ENCODE measurements around the gene BCL2L2.
"Not testable (repeated sequence)": the region's sequence is repeated elsewhere in the genome, so short reads cannot be mapped to it uniquely, and the experiment has no call there.

BCL2L2 gene

DNA sequence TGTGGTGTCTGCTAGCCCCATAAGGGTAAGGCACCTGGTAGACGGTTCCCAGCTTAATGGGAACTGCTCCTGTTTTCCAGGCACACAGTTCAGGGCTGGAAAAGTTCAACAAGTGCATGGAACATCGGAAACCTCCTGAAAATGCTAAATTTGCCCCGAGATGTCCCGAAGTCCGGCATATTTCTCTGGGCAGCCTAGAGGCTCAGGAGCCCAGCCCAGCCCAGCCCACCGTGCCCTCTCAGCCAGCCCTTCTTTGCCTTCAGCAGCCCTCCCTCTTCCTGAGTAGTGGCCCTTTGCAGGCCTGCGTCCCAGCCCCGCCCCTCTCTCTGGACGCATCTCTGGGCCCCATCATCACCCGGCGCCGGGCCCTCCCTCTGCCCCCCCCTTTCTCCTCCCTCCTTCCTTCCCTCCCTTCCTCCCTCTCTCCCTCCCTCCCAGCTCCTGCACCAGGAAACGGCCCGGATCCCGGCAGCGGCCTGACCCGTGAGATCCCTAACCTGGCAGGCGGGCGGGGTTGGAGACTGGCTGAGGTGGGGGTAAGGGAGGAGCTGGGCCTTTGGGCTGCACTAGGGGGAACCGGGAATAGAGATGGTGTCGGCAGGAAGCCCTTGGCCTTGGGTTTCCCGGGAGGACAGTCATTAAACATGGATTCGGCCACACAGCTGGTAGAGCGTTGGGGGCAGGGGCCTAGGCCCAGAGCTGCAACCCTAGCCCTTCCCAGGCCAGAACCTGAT is at the start of gene BCL2L2:
BCL2L2 (plus strand) TSS at position 422 of the 734 bp plus-strand sequence. CDS start 935 bp downstream, outside the sequence.
- peak; percentile 94 for DNase-seq

- no peak for DNase-seq
Observed at GRCh38 chr14:23258256-23258655, 48.4 kb upstream of the BCL2L2 start.

GRCh38 chr14:23259426-23259825 is 47.2 kb upstream of the BCL2L2 start:
- DNase-seq: no peak

DNA sequence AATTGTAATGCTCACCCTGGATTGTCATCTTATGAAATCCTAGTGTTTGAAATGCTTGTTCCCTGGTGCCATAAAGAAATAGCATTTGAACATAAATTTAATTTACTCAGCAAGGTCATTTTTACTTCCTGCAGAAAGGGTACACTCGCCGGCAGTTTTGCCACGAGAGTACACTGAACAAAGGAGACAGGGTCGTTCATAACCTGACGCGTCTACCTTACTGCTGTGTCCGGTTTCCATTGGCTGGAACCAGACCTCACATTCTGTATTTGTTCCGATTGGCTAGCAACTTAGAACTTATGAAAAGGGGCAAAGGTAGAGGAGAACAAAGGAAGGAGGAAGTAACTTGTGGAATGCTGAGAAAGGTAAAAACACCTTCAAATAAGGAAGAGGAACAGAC is 45.8 kb upstream of the BCL2L2 start:
- DNase-seq: not testable (repeated sequence)

DNA sequence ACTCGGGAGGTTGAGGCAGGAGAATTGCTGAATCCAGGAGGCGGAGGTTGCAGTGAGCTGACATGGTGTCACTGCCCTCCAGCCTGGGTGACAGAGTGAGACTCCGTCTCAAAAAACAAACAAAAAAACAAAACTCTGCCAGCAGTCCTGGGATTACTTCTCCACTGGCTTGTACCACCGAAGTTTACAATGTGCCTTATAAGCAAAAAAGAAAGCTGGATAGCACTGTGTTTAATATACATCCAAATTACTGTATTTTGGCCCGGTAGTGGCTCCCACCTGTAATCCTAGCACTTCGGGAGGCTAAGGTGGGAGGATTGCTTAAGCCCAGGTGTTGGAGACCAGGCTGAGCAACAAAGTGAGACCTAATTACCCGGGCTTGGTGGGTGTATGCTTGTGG is 37.4 kb upstream of the BCL2L2 start:
- DNase-seq: no peak

DNA sequence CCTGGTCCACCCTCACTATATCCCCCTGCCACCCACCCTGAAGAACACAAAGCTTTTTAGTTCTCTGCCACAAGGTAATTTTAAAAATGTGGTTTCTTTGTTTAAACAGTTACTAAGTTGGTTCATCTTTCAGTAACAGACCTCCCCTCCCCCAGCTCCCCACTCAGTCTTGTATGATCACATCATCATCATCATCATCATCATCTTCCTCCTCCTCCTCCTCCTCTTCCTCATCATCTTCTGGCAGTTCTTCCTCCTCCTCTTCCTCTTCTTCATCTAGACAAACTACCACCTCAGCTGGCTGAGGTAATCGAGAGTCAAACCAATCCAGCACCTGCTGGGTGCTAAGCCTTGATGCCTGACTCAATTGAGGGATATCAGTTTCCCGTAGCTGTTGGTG is 31.2 kb upstream of the BCL2L2 start:
- no peak for DNase-seq

DNA sequence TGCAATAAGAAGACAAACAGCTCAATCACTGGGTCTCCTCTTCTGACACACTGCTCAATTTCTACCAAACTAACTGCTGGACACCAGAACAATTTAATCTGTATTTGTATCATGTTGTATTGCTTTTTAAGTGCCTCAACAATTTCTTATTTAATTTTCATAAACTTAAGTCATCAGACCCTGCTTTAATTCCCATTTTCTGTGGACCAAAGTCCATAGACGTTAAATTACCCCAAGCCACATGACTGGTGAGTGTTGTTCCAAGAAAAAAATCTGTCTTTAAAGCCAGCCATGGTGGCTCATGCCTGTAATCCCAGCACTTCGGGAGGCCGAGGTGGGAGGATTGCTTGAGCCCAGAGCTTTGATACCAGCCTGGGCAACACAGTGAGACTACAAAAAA is 29.4 kb upstream of the BCL2L2 start:
- DNase-seq: no peak

DNA sequence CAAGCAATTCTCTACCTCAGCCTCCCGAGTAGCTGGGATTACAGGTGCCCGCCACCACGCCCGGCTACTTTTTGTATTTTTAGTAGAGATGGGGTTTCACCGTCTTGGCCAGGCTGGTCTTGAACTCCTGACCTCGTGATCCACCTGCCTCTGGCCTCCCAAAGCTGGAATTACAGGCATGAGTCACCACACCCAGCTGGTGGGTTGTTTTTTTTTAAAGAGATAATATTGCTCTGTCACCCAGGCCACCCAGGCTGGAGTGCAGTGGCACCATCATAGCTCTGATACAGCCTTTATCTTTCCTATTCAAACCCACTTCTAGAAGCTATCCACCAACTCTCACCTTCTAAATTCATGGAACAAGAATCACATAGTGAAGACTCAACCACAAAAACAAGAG is 28.7 kb upstream of the BCL2L2 start:
- peak; percentile 6 for DNase-seq

- no peak for DNase-seq
Observed at GRCh38 chr14:23281247-23281646, 25.4 kb upstream of the BCL2L2 start.

DNA sequence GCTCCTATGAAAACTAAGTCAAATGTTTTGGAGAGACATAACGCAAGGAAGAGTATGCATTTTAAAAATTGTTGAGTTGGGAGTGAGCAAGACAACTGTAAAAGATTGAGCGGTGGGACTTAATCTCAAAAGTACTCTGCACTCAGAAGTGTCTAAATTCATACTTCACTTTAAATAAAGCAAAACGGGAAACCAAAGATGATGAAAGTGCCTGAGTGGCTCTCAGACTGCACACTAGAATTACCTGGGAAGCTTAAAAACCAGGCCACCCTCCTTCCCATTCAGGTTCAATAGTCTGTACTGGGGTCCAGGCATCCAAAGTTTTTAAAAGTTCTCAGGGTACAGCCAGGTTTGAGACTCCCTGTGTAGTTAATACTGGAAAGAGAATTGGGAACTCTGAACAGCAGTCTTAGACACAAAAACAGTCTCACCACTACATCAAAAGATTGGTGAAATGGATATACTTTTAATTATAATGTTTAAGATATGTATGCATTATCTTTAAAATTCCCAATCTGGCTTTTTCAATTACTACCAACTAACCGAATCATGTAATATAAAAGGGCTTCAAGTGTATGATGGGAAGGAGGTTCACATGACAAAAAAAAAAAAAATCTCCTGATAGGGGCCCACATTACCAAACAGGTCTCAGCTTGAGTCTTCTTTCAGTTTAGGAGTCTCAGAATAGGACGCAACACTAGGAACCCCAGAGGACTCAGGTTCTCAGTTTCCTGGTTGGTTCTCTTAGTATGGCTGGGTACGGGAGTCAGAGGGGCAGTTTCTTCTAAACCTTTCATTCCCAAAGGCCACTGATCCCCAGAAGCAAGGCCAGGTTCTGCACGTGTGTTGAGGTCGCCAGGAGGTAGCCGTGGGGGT is 21.7 kb upstream of the BCL2L2 start:
- DNase-seq: peak; percentile 27

DNA sequence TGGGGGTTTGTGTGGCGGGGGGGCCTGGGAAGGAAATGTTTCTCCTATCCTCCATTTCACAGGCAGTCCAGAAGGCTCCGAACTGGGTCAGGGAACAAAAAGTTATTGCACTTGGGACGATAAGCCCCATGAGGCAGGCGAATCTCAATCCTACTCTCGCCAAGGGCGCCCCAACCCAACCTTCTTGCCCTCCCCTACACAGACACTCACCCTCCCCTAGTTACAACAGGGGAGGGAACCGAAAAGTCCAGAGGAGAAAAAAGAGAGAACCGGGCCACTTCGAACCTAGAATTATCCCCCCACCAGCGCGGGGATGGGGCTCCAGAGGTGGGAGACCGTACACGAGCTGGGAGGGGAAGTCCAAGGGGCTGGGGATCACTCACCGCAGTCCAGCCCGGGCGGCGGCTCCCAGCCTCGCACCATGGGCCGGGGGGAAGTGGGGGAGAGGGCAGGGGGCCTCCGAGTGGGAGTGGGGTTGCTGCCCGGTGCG is 21.1 kb upstream of the BCL2L2 start:
- DNase-seq: no peak

GRCh38 chr14:23286020-23286901 is 20.4 kb upstream of the BCL2L2 start, which contains the start of gene HOMEZ:
TSS of gene HOMEZ (minus strand) at chr14:23286132. CDS start at chr14:23285952, 180 bp downstream.
- DNase-seq: peak; percentile 97

GRCh38 chr14:23286902-23287479 is 19.6 kb upstream of the BCL2L2 start:
- no peak for DNase-seq

- peak; percentile 82 for DNase-seq
Observed at GRCh38 chr14:23294734-23295561, 11.7 kb upstream of the BCL2L2 start.

DNA sequence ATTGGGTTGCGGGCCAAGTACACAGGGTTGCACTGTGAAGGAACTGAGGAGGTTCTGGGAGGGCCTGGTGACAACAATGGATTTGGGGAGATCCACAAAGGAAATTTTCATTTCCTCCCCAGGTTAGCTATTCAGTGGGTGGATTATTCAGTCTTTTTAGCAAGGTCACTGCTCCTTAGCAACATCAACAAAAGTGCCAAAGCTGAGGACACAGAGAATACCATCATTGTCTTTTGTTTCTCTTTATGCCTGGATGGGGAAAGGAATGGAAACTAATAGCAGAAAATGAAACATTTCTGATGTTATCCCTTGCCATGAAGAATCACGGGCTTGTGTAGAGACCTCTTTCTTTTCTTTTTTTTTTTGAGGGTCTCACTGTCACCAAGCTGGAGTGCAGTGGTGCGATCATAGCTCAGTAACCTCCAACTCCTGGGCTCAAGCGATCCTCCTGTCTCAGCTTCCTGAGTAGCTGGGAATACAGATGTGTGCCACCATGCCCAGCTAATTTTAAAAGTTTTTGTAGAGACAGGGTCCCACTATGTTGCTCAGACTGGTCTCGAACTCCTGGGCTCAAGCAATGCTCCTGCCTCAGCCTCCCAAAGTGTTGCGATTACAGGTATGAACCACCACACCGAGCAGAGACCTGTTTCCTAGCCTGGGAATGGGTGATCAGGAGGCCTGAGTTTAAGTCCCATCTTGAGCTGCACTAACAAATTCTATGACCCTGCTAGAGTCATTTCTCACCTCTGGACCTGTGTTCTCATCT is 10.4 kb upstream of the BCL2L2 start:
- DNase-seq: no peak

DNA sequence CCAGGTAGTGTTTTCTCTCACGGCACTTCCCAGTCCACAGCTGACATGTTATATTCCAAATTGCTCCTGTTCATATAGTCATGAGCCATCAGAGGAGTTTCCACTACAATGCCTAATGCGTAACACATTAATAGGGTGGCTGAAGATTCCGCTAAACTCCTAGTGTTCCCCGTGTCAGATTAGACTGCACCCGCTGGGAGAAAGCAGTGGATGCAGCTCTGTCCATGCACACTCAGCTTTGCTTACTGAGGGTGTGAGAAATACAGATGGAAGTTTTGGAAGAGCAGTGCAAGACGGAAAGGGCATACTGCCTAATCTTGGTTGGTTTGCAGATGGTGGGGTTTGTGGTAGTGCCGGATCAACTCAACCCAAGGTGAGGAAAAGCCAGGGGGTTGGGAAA is 9.5 kb upstream of the BCL2L2 start:
- no peak for DNase-seq

DNA sequence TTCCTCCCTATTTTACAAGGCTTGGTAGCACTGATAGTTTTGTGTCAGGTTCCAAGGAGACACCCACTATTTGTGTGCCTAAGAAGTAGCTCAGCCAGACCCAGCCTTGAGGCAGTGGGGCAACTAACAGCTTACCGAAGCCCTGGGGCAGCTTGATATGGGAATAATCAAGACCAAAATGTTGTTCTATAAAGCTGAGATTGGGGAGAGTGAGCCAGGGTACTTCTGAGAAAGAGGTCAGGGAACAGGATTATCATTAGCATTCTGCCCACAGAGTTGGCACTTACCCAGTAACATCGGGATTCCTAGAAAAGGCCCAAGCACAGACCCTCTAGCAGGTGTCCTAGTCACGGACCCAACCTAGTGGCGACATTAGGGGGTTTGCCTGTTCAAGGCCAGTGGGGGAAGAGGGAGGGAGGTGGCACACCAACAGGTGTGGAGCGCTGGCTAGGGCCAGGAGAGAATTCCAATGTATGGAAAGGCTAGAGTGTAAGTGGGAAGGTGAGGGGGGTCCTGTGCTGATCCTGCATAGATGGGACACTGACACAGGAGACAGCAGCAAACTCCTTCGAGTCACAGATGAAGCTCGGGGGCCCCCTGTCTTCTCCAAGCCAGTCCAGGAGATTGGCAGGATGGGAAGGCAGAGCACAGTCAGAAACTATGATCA is 8.9 kb upstream of the BCL2L2 start:
- DNase-seq: no peak

DNA sequence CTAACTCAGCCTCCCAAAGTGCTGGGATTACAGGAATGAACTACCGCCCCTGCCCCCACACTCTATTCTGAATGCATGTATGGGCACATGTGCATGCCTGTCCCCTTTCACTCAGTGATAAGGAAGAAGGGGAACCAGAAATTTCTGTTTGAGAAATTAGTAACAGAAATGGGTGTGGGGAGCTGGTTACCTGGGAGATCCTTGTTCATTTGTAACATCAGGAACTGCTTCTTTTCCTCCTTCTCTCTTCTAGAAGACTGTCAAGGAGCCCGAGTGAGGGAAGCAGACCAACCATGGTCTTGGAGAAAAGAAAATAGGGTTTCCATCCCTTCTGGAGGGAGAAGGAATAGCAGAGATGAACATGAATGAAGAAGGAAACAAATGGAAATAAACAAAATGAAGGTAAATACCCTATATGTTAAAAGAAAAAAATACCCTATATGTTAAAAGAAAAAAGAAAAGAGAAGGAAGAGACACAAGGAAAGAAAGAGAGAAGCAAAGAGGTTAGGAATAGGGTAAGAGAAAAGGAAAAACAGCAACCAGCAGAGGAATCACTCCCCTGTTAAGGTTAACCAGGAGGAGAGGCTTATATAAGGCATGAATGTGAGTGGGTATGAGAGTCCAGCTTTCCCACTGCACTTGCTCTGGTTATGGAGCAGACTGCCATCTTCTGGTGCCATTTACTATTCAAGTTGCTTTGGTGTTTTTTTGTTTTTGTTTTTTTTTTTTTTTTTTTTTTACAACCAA is 7.2 kb upstream of the BCL2L2 start:
- peak; percentile 54 for DNase-seq

DNA sequence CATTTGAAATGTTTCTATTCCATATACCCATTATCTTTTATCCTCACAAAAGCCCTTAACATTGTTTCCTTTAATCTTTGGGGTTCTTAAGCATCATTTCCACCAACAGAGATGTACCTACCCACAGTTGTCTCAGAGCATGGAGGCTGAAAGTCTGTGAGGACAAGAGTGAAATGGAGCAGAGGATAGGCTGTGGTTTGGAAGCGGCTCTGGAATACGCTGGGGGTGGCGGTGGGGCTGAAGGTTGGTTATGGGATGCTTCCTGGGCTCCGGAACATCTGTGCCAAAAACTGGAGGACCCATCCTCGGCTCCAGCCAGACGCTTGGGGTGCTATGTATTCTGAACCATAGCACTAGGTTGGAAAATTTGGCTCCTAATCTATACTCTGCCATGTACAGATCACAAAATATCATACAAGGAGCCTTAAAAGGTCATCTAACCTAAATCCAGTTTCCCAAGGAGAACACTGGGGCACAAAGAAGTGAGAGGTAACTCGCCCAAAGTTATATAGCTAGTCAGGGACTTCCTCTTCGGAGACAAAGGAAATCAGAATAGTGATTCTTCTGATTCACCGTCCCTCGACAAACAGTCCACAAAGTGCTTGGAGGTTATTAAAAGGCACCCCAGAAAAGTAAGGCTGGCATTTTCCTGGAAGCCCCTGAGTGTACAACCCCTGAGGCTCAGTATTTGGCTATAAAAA is 6.5 kb upstream of the BCL2L2 start:
- DNase-seq: no peak
